Activated CD8-positive, alpha-beta T cell treated with anti-CD3 and anti-CD28 coated beads, Interleukin-2, amount 10 ng/mL, durations not matched to agents 7 days and 5 days (primary cell): ENCODE data around the gene RPP21. TPM values are rescaled to one million over a fixed set of nuclear protein-coding genes. Genes with fewer than 3 reads are reported as not detected.
"Not testable (repeated sequence)": the region's sequence is repeated elsewhere in the genome, so short reads cannot be mapped to it uniquely, and the experiment has no call there.

Experiments
- ATAC-seq: fragments of 150-1000 bp; cut with Tn5 transposase; one replicate; pipeline ENCODE4 v1.10.0; 2021; ENCODE audit warnings: moderate library complexity
- CTCF ChIA-PET: fragments of 350-600 bp; sonication (Branson Sonifier 250); formaldehyde crosslinking; loops from one replicate; lab custom pipeline; 2021; ENCODE audit warnings: antibody characterized with exemption; lab: Charles Lee
- POLR2A ChIA-PET: fragments of 350-600 bp; sonication (Branson Sonifier 250); formaldehyde crosslinking; loops from one replicate; lab custom pipeline; 2021; ENCODE audit warnings: antibody characterized with exemption; lab: Charles Lee
- DNase-seq: peaks from one replicate; pipeline ENCODE4 v3.0.0-alpha.2; 2020
- H3K27ac Mint-ChIP-seq: one replicate; pipeline ENCODE4 v1.8.0; 2021; ENCODE audit warnings: mild to moderate bottlenecking, mixed read lengths
- H3K27me3 Mint-ChIP-seq: one replicate; pipeline ENCODE4 v1.8.0; 2021; ENCODE audit warnings: low read depth, mixed read lengths
- H3K36me3 Mint-ChIP-seq: one replicate; pipeline ENCODE4 v1.8.0; 2021; ENCODE audit warnings: low read depth, mixed read lengths
- H3K4me1 Mint-ChIP-seq: one replicate; pipeline ENCODE4 v1.8.0; 2021; ENCODE audit warnings: low read depth, mixed read lengths
- H3K4me3 Mint-ChIP-seq: one replicate; pipeline ENCODE4 v1.8.0; 2021; ENCODE audit warnings: mild to moderate bottlenecking, mixed read lengths
- H3K9me3 Mint-ChIP-seq: one replicate; pipeline ENCODE4 v1.8.0; 2022; ENCODE audit warnings: mixed read lengths; ENCODE audit not compliant: insufficient read depth
- total RNA-seq, 2 experiments: library from RNA; stranded (reverse); gene quantifications; one replicate each; pipeline ENCODE4 v1.2.3, GENCODE V29; 2021

RPP21 gene
- total RNA-seq, 2 experiments from 2014 or later = 37.3 to 37.9 TPM

- ATAC-seq (no peak), DNase-seq (no peak)
- Mint-ChIP-seq H3K4me1 (peaks cover 9% of the 10 kb centered on the region), H3K27ac (no peak overlapping the region), H3K4me3 (no peak overlapping the region), H3K9me3 (no peaks in the 10 kb centered on the region), H3K36me3 (no peaks in the 10 kb centered on the region), H3K27me3 (peaks cover 54% of the 10 kb centered on the region)
- POLR2A ChIA-PET = no interaction called here
- CTCF ChIA-PET = interaction anchor here (1.5 kb wide), 1 partner anchor 116 kb away, joined by 3 read pairs; no protein-coding TSS in a partner anchor
Measured at GRCh38 chr6:30355281-30355680, 10.3 kb downstream of the RPP21 start.

GRCh38 chr6:30356536-30356935 lies 11.6 kb downstream of the RPP21 start:
- Mint-ChIP-seq H3K9me3 (no peaks in the 10 kb centered on the region), H3K4me1 (peaks cover 7% of the 10 kb centered on the region), H3K4me3 (no peak overlapping the region), H3K27me3 (peaks cover 61% of the 10 kb centered on the region), H3K27ac (no peak overlapping the region), H3K36me3 (no peaks in the 10 kb centered on the region)
- POLR2A ChIA-PET = interaction anchor here (0.6 kb wide), 1 partner anchor 179 kb away, joined by 3 read pairs; no protein-coding TSS in a partner anchor
- DNase-seq (no peak), ATAC-seq (no peak)
- CTCF ChIA-PET = interaction anchor here (0.7 to 1.2 kb wide), 5 partner anchors 19 to 160 kb away, joined by 3 to 5 read pairs (median 4); no protein-coding TSS in a partner anchor

- POLR2A ChIA-PET = no interaction called here
- H3K27ac Mint-ChIP-seq = no peak overlapping the region
Measured at GRCh38 chr6:30357678-30358540, 13.0 kb downstream of the RPP21 start.

GRCh38 chr6:30359276-30359675 lies 14.3 kb downstream of the RPP21 start:
- H3K27ac Mint-ChIP-seq = no peak overlapping the region
- peaks cover 68% of the 10 kb centered on the region for H3K27me3 Mint-ChIP-seq
- DNase-seq = no peak
- ChIA-PET CTCF (interaction anchor here (0.6 to 3.4 kb wide), 10 partner anchors 8 to 154 kb away, joined by 3 to 23 read pairs (median 5); no protein-coding TSS in a partner anchor), POLR2A (no interaction called here)
- H3K36me3 Mint-ChIP-seq = no peaks in the 10 kb centered on the region
- H3K4me1 Mint-ChIP-seq = peaks cover 7% of the 10 kb centered on the region
- H3K4me3 Mint-ChIP-seq = no peak overlapping the region
- H3K9me3 Mint-ChIP-seq = no peaks in the 10 kb centered on the region
- ATAC-seq = no peak

More at GRCh38 chr6:30357678-30358540, 13.0 kb downstream of the RPP21 start:
- no peaks in the 10 kb centered on the region for H3K9me3 Mint-ChIP-seq
- peaks cover 63% of the 10 kb centered on the region for H3K27me3 Mint-ChIP-seq
- CTCF ChIA-PET = interaction anchor here (0.6 to 3.4 kb wide), 18 partner anchors 9 to 227 kb away, joined by 3 to 23 read pairs (median 4); no protein-coding TSS in a partner anchor
- H3K36me3 Mint-ChIP-seq = no peaks in the 10 kb centered on the region
- peak overlapping the region; percentile 71 for H3K4me3 Mint-ChIP-seq
- ATAC-seq (peak; percentile 84), DNase-seq (peak; percentile 64)
- peaks cover 7% of the 10 kb centered on the region for H3K4me1 Mint-ChIP-seq

- ChIA-PET POLR2A (no interaction called here), CTCF (interaction anchor here (1.3 to 3.4 kb wide), 2 partner anchors 9 to 37 kb away, joined by 4 to 23 read pairs; no protein-coding TSS in a partner anchor)
- Mint-ChIP-seq H3K4me1 (peaks cover 7% of the 10 kb centered on the region), H3K27me3 (peaks cover 63% of the 10 kb centered on the region), H3K9me3 (no peaks in the 10 kb centered on the region), H3K4me3 (no peak overlapping the region), H3K36me3 (no peaks in the 10 kb centered on the region), H3K27ac (no peak overlapping the region)
- no peak for ATAC-seq
- no peak for DNase-seq
Measured at GRCh38 chr6:30360139-30360538, 15.2 kb downstream of the RPP21 start.

GRCh38 chr6:30361661-30362060 lies 16.7 kb downstream of the RPP21 start:
- Mint-ChIP-seq H3K36me3 (no peaks in the 10 kb centered on the region), H3K4me3 (no peak overlapping the region), H3K27me3 (peaks cover 73% of the 10 kb centered on the region), H3K9me3 (no peaks in the 10 kb centered on the region), H3K4me1 (peaks cover 7% of the 10 kb centered on the region), H3K27ac (no peak overlapping the region)
- CTCF ChIA-PET = no interaction called here
- DNase-seq (no peak), ATAC-seq (no peak)
- POLR2A ChIA-PET = no interaction called here

GRCh38 chr6:30363459-30363858 lies 18.5 kb downstream of the RPP21 start:
- peaks cover 2% of the 10 kb centered on the region for H3K4me1 Mint-ChIP-seq
- H3K27ac Mint-ChIP-seq = no peak overlapping the region
- H3K9me3 Mint-ChIP-seq = no peaks in the 10 kb centered on the region
- H3K36me3 Mint-ChIP-seq = no peaks in the 10 kb centered on the region
- no peak overlapping the region for H3K4me3 Mint-ChIP-seq
- H3K27me3 Mint-ChIP-seq = peaks cover 70% of the 10 kb centered on the region
- DNase-seq (no peak), ATAC-seq (no peak)
- CTCF ChIA-PET = interaction anchor here (0.6 to 1.4 kb wide), 2 partner anchors 35 to 132 kb away, joined by 3 to 5 read pairs; no protein-coding TSS in a partner anchor
- POLR2A ChIA-PET = no interaction called here

- DNase-seq (no peak), ATAC-seq (peak; percentile 39)
- ChIA-PET POLR2A (no interaction called here), CTCF (interaction anchor here (0.9 kb wide), 2 partner anchors 33 to 89 kb away, joined by 3 read pairs; no protein-coding TSS in a partner anchor)
- no peak overlapping the region for H3K4me3 Mint-ChIP-seq
- H3K36me3 Mint-ChIP-seq = no peaks in the 10 kb centered on the region
- no peaks in the 10 kb centered on the region for H3K9me3 Mint-ChIP-seq
- H3K27ac Mint-ChIP-seq = no peak overlapping the region
- H3K27me3 Mint-ChIP-seq = peaks cover 67% of the 10 kb centered on the region
- peaks cover 1% of the 10 kb centered on the region for H3K4me1 Mint-ChIP-seq
Measured at GRCh38 chr6:30364591-30364990, 19.6 kb downstream of the RPP21 start.

GRCh38 chr6:30369280-30369679 lies 24.3 kb downstream of the RPP21 start:
- H3K9me3 Mint-ChIP-seq, H3K4me1 Mint-ChIP-seq, H3K4me3 Mint-ChIP-seq, H3K27ac Mint-ChIP-seq, POLR2A ChIA-PET, ATAC-seq, DNase-seq, H3K36me3 Mint-ChIP-seq: not testable (repeated sequence)
- peaks cover 47% of the 10 kb centered on the region for H3K27me3 Mint-ChIP-seq
- CTCF ChIA-PET = interaction anchor here (1.1 to 3.0 kb wide), 2 partner anchors 9 to 11 kb away, joined by 4 to 11 read pairs; no protein-coding TSS in a partner anchor

- Mint-ChIP-seq H3K4me3 (no peak overlapping the region), H3K4me1 (no peaks in the 10 kb centered on the region), H3K27ac (no peak overlapping the region), H3K9me3 (no peaks in the 10 kb centered on the region), H3K36me3 (no peaks in the 10 kb centered on the region), H3K27me3 (peaks cover 50% of the 10 kb centered on the region)
- ChIA-PET CTCF (no interaction called here), POLR2A (no interaction called here)
- ATAC-seq (no peak), DNase-seq (no peak)
Measured at GRCh38 chr6:30378290-30378937, 33.5 kb downstream of the RPP21 start.

GRCh38 chr6:30380464-30380863 lies 35.5 kb downstream of the RPP21 start:
- ATAC-seq (no peak), DNase-seq (no peak)
- no peak overlapping the region for H3K4me3 Mint-ChIP-seq
- ChIA-PET CTCF (interaction anchor here (0.9 to 1.4 kb wide), 2 partner anchors 22 to 161 kb away, joined by 3 to 4 read pairs; no protein-coding TSS in a partner anchor), POLR2A (no interaction called here)
- no peaks in the 10 kb centered on the region for H3K4me1 Mint-ChIP-seq
- H3K27me3 Mint-ChIP-seq = peaks cover 58% of the 10 kb centered on the region
- H3K27ac Mint-ChIP-seq = no peak overlapping the region
- no peaks in the 10 kb centered on the region for H3K36me3 Mint-ChIP-seq
- no peaks in the 10 kb centered on the region for H3K9me3 Mint-ChIP-seq
